ENCODE results near the gene C3.

The C3 gene

GRCh38 chr19:6730153-6730804 is 9.8 kb upstream of the C3 start:
- no peak overlapping the region for H3K4me3 ChIP-seq (ENCODE audit: control insufficient read depth, low read depth, low read length)
- TF ChIP-seq, protein P1, sequence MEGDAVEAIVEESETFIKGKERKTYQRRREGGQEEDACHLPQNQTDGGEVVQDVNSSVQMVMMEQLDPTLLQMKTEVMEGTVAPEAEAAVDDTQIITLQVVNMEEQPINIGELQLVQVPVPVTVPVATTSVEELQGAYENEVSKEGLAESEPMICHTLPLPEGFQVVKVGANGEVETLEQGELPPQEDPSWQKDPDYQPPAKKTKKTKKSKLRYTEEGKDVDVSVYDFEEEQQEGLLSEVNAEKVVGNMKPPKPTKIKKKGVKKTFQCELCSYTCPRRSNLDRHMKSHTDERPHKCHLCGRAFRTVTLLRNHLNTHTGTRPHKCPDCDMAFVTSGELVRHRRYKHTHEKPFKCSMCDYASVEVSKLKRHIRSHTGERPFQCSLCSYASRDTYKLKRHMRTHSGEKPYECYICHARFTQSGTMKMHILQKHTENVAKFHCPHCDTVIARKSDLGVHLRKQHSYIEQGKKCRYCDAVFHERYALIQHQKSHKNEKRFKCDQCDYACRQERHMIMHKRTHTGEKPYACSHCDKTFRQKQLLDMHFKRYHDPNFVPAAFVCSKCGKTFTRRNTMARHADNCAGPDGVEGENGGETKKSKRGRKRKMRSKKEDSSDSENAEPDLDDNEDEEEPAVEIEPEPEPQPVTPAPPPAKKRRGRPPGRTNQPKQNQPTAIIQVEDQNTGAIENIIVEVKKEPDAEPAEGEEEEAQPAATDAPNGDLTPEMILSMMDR (IDR thresholded peaks at IDR 0.05; ENCODE audit: control insufficient read depth, insufficient read depth, low read depth, low read length, missing control alignments): no peak
- no peak for DNase-seq (ENCODE audit: low read depth)

GRCh38 chr19:6729573-6730152 is 9.2 kb upstream of the C3 start:
- no peak overlapping the region for H3K4me3 ChIP-seq (ENCODE audit: control insufficient read depth, low read depth, low read length)
- DNase-seq (ENCODE audit: low read depth): no peak
- TF ChIP-seq, protein P1 (IDR thresholded peaks at IDR 0.05; ENCODE audit: control insufficient read depth, insufficient read depth, low read depth, low read length, missing control alignments): no peak

- TF ChIP-seq, protein P1 (IDR thresholded peaks at IDR 0.05; ENCODE audit: control insufficient read depth, insufficient read depth, low read depth, low read length, missing control alignments): no peak
- no peak overlapping the region for H3K4me3 ChIP-seq (ENCODE audit: control insufficient read depth, low read depth, low read length)
- DNase-seq (ENCODE audit: low read depth): no peak
Observed at GRCh38 chr19:6728346-6728745, 7.9 kb upstream of the C3 start.

- TF ChIP-seq, protein P1 (IDR thresholded peaks at IDR 0.05; ENCODE audit: control insufficient read depth, insufficient read depth, low read depth, low read length, missing control alignments): no peak
- no peak for DNase-seq (ENCODE audit: low read depth)
- no peak overlapping the region for H3K4me3 ChIP-seq (ENCODE audit: control insufficient read depth, low read depth, low read length)
Observed at GRCh38 chr19:6725513-6726231, 5.2 kb upstream of the C3 start.

DNA sequence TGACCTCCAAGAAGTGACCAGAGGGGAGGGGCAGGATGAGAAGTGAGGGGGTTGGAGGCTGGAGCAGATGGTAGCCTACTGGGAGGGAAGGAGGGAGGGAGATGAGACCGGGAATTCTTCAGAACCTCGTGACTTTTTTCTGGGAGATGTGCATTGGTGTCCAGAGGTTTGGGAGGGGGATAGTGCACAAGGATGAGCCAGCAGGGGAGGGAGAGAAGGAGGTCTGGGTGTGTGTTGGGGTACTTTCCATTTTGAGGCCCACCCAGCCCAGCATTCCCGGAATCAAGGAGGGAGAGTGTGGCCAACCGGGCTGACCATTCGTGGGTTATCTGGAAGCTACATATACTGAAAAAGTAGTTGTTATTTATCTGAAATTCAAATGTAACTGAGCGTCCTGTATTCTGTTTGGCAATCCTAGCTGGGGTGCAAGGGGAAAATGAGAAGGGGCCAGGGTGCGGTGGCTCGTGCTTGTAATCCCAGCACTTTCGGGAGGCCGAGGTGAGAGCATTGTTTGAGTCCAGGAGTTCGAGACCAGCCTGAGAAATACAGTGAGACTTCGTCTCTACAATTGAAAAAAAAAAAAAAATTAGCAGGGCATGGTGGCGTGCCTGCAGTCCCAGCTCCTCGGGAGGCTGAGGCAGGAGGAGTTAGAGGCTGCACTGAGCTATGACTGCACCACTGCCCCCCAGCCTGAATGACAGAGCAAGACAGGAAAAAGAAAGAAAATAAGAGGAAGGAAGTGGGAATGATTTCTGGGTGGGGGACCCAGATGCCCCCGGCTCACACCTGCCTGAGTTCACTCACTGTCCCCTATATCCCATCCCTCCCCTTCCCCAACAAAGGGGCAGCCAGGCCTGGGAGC is 4.4 kb upstream of the C3 start:
- no peak overlapping the region for H3K4me3 ChIP-seq (ENCODE audit: control insufficient read depth, low read depth, low read length)
- DNase-seq (ENCODE audit: low read depth): no peak
- TF ChIP-seq, protein P1 (IDR thresholded peaks at IDR 0.05; ENCODE audit: control insufficient read depth, insufficient read depth, low read depth, low read length, missing control alignments): no peak

DNA sequence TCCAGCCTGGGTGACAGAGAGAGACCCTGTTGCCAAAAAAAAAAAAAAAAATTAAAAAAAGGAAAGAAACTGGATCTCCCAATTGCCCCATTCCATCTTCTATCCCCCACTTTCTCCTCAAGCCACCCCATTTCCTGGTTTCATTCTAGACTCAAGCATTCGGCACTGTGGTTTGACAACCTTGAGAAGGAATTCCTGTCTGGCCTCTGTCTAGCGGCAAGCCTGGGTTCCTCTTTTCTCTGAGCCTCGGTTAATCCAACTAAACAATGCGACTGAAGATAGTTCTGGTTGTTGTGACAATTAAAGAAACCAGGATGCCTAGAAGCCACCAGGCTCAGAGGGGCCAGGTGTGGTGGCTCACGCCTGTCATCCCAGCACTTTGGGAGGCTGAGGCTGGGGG is 3.3 kb upstream of the C3 start:
- TF ChIP-seq, protein P1 (IDR thresholded peaks at IDR 0.05; ENCODE audit: control insufficient read depth, insufficient read depth, low read depth, low read length, missing control alignments): no peak
- no peak overlapping the region for H3K4me3 ChIP-seq (ENCODE audit: control insufficient read depth, low read depth, low read length)
- no peak for DNase-seq (ENCODE audit: low read depth)
